ENCODE measurements around the gene RPAP3.

DNA sequence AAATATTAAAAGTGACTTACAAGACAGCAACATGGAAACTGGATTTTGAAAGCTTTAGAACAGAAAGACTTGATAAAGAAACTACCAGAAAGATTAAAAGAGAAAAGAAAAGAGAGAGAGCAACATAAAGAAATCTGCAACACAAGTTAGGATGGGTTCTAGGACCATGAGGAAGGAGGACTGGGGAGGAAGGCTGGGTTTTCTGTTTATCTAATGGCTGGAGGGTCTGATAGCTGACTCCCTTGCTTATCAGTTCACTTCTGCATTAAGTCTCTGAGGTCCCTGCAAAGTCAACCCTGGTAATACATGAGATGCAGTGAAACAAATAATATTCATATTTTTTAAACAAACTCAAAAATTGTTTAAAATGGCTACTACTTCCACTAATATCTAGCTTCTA lies 90.1 kb downstream of the RPAP3 start:
- TF ChIP-seq CTCF (IDR thresholded peaks at IDR 0.05) (no peak), POLR2A (IDR thresholded peaks at IDR 0.05) (no peak)
